Measurements from ENCODE around the gene NXPH4.

NXPH4 gene

DNA sequence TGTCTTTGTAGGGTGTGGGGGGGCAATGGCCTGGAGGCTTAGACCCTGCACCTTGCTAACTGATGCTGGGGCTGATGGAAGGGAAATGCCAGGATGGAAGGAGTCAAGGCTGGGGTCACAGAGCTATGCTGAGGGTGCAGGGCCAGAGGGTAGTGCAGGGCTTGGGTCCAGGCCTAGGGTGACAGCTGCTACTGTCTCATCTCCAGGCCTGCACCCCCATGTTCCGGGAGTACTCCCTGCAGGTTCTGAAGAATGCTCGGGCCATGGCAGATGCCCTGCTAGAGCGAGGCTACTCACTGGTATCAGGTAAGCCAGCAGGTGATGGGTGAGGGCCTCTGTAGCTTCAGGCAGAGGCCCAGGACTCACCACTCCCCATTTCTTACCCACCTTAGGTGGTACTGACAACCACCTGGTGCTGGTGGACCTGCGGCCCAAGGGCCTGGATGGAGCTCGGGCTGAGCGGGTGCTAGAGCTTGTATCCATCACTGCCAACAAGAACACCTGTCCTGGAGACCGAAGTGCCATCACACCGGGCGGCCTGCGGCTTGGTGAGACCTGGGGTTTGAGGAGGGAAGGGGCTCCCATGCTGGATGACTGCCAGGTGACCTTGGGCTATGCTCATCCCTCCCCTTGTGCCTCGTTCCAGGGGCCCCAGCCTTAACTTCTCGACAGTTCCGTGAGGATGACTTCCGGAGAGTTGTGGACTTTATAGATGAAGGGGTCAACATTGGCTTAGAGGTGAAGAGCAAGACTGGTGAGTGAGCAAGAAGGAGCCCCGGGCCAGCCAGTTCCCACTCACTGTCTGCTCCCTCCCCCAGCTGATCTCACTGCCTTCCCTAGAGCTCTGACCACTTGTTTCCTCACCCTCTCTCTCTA lies 17.0 kb downstream of the NXPH4 start:
- DNase-seq, result no peak

DNA sequence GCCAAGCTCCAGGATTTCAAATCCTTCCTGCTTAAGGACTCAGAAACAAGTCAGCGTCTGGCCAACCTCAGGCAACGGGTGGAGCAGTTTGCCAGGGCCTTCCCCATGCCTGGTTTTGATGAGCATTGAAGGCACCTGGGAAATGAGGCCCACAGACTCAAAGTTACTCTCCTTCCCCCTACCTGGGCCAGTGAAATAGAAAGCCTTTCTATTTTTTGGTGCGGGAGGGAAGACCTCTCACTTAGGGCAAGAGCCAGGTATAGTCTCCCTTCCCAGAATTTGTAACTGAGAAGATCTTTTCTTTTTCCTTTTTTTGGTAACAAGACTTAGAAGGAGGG lies 17.6 kb downstream of the NXPH4 start:
- no peak for DNase-seq

DNA sequence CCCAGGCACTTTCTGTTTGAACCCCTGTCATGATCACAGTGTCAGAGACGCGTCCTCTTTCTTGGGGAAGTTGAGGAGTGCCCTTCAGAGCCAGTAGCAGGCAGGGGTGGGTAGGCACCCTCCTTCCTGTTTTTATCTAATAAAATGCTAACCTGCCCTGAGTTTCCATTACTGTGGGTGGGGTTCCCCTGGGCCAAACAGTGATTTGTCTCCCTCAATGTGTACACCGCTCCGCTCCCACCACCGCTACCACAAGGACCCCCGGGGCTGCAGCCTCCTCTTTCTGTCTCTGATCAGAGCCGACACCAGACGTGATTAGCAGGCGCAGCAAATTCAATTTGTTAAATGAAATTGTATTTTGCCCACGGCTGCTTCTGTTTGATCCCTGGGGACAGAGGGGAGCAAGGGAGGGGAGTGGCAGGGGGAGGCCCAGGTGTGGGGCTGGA lies 18.0 kb downstream of the NXPH4 start:
- no peak for DNase-seq

- DNase-seq, result no peak
These were observed 18.6 kb downstream of the NXPH4 start for GRCh38 chr12:57235017-57235727.

DNA sequence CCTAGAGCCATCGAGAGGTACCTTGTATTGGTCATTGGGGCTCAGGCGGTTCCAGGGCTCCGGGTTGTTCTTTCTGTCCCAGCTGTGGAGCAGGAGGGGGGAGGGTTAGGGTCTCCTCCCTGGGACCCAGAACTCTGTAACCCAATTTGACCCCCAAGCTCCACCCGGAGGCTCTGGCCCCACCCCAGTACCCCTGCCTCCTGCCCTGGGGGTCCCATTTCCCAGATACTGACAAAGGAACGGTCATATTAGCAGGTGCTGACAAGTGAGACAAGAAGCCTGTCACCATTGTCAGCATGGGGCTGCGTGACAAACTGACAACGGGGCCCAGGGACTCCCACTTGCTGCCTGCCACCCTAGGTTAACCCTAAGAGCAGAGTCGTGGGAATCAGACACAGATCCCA lies 19.1 kb downstream of the NXPH4 start:
- no peak for DNase-seq

- DNase-seq, result no peak
These were observed 19.8 kb downstream of the NXPH4 start for GRCh38 chr12:57236201-57236924.

DNA sequence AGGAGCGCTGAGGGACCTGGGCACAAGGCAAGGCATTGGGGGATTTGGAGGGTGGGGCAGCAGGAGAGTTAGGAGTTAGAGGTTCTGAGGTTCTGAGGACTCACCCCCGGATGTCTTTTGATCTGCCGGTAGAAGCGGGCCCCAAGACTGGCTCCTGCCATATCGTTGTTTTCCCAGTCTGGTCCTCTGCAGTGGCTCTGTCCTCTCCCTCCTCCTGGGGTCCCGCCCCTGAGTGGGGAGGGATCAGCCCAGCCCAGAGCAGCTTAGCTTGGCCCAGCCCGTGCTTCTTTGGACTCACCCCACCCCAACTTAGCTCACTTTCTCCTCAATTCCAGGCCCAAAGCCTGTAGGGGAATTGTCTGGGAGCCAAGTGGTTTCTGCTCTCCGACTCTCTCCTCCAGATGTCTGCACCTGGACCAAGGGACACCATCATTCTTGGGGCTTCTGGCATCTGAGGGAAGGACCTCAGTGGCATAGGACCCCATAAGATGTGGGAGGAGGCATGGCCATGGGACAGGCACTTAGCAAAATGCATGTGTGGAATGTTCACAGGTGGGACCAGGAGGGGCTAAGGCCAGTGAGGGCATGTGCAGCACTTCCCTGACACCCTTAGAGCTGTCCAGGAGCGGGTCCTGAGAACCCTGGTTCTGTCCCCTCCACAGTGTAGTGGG lies 20.5 kb downstream of the NXPH4 start:
- no peak for DNase-seq

DNA sequence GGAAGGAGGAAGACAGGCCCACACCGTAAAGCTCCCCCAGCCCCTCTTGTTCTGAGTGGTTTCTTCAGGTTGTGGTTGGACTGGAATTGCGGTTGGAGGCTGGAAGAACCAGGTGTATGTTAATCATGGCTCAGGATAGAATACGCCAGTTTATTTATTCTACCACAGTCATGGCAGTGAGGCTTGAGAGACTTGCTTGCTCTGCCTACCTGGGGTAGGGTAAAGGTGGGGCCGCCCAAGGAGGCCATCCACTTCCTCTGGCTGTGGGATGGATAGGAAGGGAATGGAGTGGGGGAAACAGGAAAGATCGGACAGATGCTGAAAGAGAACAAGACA lies 21.0 kb downstream of the NXPH4 start:
- no peak for DNase-seq

- DNase-seq, result no peak
These were observed 21.6 kb downstream of the NXPH4 start for GRCh38 chr12:57237932-57238853.

DNA sequence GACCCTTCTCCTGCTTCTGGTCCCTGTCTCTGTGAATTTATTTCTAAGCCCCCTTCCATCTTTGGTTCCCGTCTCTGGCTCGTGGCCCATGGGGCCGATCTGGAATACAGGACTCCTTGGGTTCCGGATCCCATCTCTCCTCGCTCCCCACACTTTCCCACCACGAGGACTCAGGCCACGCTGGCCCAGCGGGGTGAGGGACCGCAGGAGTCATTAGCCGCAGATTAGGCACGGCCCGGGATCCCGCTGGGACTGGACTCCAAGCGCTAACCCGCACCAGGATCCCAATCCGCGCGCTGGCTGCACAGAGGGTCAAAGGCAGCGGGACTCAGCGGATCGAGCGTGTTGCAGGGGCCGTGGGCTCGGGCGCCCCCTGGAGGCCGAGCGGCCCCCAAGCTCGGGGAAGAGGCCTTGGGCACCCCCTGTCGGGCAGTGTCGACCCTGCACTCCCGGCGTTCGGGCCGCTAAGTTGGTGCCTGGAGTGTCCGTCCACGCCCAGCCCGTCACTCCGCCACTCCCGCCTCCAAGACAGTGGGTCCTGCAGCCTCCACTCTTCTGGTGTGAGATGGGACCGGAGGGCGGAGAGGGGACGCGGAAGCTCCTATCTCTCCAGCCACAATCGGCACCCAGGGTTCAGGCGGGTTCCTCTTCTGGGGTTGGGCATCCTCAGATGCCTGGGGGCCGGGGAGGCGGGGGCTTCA lies 22.4 kb downstream of the NXPH4 start:
- DNase-seq, result peak; percentile 63 to 84

DNA sequence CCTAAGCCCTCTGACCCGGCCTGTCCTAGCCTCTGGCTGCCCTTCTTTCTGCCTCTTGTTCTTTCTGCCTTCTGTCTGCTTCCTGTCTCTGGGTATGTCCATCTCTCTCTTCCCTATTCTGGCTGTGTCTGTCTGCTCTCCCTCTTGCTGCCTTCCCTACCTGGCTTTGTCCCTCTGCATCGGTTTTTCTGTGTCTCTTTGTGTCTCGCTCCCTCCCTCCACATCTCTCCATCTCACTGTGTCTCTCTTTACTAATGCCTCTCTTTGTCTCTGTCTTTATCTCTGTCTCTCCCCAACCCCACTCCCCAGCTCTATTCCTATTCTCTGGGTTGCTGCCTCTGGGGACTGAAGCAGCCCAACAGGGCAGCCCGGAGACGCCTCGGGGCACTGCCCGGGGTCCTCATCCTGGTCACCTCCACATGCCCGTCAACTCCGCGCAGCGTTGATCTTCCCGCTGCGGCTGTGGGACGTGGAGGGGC lies 23.0 kb downstream of the NXPH4 start:
- DNase-seq, result no peak

GRCh38 chr12:57240066-57240921 lies 23.7 kb downstream of the NXPH4 start:
- DNase-seq, result no peak

DNA sequence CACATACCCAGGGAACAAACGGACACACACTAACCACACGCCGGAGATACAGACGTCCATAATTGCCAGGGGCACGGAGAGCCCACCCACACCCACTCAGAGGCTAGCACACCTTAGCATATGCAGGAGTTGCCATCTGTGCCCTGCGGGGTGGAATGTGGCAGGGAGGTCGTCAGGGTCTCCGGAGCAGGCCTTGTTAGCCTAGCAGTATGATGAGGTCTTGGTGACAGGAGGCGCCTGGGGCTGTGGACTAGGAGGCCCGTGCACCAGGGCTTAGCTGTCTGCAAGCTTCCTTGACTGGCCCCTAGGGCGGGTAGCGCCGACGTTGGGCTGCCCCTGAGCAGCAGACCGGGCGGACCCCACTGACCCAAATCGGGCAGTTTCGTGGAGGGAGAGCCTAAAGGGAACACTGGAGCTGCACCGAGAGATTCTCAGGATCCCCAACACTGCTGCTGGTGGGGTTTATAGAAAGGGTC lies 24.4 kb downstream of the NXPH4 start:
- no peak for DNase-seq

DNA sequence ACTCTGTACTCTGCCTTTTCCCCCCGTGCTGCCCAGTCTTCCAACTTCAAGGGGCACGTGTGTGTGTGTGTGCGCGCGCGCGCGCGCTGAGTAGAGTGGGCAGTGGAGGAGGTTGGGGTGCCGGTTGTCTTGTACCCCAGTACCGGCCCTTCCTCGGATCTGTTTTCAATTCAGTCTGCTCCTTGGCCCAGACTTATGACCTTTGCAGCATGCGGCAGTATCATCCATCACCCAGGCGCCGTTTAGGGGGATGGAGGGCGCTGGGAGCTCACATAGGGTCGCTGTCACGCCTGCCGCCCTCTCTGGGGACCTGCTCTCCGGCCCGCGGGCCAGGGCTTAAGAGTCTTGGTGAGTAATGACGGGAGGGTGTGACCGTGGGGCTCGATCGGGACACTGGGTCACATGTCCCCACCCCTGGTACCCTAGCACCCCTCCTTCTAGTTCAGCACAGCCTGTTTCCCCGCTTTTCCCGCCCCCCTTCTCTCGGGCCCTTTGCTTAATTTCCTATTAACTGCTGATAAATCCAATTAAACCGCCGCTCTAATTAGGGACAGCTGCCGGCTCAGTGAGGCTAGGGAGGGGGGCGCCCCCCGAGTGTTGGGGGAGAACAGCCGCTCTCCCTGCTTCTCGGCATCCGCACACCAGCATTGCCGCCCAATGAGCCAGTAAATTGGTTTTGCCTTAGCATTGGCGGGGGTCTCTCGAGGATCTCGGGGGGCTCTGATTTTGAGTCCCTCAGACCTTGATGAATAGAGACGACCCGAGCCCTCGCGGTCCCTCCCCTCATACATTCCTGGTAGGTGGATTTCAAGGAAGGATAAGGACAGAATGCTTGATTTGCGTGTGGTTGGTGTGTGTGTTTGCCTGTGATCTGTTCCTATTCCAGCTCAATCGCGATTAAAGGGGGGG lies 25.1 kb downstream of the NXPH4 start:
- no peak for DNase-seq

GRCh38 chr12:57242329-57242690 lies 25.7 kb downstream of the NXPH4 start:
- no peak for DNase-seq

GRCh38 chr12:57242691-57243454 lies 26.3 kb downstream of the NXPH4 start:
- peak in 1 of 2 donors; percentile 18 for DNase-seq

DNA sequence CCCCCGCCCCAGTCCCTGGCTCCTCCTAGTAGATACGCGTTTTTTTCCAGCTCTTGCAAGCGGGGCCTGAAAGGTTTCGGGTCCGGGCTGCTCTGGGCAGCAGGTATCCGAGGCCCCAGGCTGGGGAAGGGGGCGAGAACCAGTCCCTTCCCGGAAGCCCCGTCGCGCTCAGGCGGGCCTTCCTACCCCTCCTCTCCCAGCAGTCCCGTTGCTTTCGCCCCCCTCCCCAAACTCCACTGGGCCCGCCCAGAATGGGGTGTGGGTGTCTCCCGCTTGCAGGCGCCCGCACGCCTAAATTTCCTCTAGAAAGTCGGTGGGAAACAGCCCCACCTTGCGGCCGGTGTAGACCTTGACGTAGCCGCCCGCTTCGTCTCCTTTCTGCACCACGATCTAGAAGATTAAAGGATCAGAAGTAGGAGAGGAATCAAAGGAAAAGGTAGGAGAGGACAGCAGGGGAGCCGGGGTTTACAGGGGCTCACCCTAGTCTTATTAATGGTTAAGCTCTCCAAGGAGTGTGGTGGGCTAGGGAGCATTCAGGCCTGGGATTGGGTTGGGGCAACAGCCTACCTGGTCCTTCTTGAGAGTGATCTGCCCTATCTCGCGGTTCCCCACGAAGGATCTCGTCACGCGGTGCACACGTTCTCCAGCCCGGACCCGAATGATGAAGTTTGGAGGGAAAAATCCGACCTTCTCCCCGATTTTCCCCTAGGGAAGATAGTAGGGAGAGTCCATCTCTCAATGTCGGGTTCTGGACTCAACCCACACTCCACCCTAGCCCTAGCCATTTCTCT lies 27.1 kb downstream of the NXPH4 start:
- DNase-seq, result peak; percentile 53 to 71
